Upper lobe of left lung (tissue), 4 donors: ENCODE results near the gene PLCL2.

Experiments used
- CTCF ChIP-seq, 6 experiments: fragments of 450-650 bp in 4 of 6; fragments of 200-600 bp in 2 of 6; sonication (generic) in 2 of 6; IDR thresholded peaks; one replicate each; pipeline ENCODE4 v1.5.1; 2016 to 2019; ENCODE audit warnings: antibody characterized with exemption in 6 of 6
- POLR2A ChIP-seq, 4 donors: fragments of 450-650 bp; IDR thresholded peaks; one replicate each; pipeline ENCODE4 v1.5.1; 2016 to 2017; ENCODE audit warnings: antibody characterized with exemption in 4 of 4, mild to moderate bottlenecking in 2 of 4

DNA sequence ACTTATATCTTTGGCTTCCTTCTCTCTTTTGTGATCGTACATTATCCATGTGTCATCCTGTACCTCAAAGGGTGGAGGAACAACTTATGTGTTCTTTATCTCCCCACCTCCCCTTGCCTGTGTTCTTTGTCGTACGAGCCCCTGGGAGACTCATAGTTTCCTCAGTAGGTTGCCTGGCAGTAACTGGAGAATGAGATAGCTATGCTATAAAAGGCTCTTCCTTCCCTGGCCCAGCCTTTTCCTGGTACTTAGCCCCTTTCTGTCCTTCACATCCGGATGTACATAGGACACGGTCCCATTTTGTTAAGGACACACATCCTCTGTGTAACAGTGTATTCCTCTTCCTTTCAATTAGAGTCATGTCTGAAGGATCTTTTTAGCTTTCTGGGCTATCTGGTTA is 32.1 kb downstream of the PLCL2 start:
- no peak for TF ChIP-seq CTCF (IDR thresholded peaks at IDR 0.05)
- TF ChIP-seq POLR2A (IDR thresholded peaks at IDR 0.05) = no peak
